Uterus (tissue), 2 donors: ENCODE results near the gene CYP3A5.

ENCODE experiments used
- POLR2A ChIP-seq, 2 donors: fragments of 450-650 bp; IDR thresholded peaks; one replicate each; pipeline ENCODE4 v1.6.1; 2016; ENCODE audit warnings: antibody characterized with exemption in 2 of 2, mild to moderate bottlenecking in 1 of 2, moderate library complexity in 1 of 2
- TF ChIP-seq, protein P1 (sequence below), 4 experiments: fragments of 200-600 bp in 2 of 4; fragments of 450-650 bp in 2 of 4; sonication (generic) in 2 of 4; IDR thresholded peaks; one replicate each; pipeline ENCODE4 v1.5.1; 2016 to 2019; ENCODE audit warnings: antibody characterized with exemption in 4 of 4, mild to moderate bottlenecking in 2 of 4, moderate library complexity in 1 of 4

GRCh38 chr7:99618726-99619125 lies 61.1 kb downstream of the CYP3A5 start:
- TF ChIP-seq, protein P1, sequence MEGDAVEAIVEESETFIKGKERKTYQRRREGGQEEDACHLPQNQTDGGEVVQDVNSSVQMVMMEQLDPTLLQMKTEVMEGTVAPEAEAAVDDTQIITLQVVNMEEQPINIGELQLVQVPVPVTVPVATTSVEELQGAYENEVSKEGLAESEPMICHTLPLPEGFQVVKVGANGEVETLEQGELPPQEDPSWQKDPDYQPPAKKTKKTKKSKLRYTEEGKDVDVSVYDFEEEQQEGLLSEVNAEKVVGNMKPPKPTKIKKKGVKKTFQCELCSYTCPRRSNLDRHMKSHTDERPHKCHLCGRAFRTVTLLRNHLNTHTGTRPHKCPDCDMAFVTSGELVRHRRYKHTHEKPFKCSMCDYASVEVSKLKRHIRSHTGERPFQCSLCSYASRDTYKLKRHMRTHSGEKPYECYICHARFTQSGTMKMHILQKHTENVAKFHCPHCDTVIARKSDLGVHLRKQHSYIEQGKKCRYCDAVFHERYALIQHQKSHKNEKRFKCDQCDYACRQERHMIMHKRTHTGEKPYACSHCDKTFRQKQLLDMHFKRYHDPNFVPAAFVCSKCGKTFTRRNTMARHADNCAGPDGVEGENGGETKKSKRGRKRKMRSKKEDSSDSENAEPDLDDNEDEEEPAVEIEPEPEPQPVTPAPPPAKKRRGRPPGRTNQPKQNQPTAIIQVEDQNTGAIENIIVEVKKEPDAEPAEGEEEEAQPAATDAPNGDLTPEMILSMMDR (IDR thresholded peaks at IDR 0.05), result no peak
- no peak for TF ChIP-seq POLR2A (IDR thresholded peaks at IDR 0.05)
